Measurements from ENCODE around the gene HMHB1. TPM values are rescaled to one million over a fixed set of nuclear protein-coding genes. Genes with fewer than 3 reads are reported as not detected.

HMHB1 gene
- total RNA-seq, 1 donor = not detected

GRCh38 chr5:143862271-143862670 is 50.3 kb downstream of the HMHB1 start:
- DNase-seq (ENCODE audit: low read depth in 2 of 3, low spot score in 2 of 3) = no peak

GRCh38 chr5:143865426-143866025 is 53.6 kb downstream of the HMHB1 start:
- DNase-seq (ENCODE audit: low read depth in 2 of 3, low spot score in 2 of 3) = no peak

Data from hematopoietic multipotent progenitor cell (in vitro differentiated cells).